ENCODE results near the gene LRBA.
"Not testable (repeated sequence)": the region's sequence is repeated elsewhere in the genome, so short reads cannot be mapped to it uniquely, and the experiment has no call there.

Gene LRBA, protein sequence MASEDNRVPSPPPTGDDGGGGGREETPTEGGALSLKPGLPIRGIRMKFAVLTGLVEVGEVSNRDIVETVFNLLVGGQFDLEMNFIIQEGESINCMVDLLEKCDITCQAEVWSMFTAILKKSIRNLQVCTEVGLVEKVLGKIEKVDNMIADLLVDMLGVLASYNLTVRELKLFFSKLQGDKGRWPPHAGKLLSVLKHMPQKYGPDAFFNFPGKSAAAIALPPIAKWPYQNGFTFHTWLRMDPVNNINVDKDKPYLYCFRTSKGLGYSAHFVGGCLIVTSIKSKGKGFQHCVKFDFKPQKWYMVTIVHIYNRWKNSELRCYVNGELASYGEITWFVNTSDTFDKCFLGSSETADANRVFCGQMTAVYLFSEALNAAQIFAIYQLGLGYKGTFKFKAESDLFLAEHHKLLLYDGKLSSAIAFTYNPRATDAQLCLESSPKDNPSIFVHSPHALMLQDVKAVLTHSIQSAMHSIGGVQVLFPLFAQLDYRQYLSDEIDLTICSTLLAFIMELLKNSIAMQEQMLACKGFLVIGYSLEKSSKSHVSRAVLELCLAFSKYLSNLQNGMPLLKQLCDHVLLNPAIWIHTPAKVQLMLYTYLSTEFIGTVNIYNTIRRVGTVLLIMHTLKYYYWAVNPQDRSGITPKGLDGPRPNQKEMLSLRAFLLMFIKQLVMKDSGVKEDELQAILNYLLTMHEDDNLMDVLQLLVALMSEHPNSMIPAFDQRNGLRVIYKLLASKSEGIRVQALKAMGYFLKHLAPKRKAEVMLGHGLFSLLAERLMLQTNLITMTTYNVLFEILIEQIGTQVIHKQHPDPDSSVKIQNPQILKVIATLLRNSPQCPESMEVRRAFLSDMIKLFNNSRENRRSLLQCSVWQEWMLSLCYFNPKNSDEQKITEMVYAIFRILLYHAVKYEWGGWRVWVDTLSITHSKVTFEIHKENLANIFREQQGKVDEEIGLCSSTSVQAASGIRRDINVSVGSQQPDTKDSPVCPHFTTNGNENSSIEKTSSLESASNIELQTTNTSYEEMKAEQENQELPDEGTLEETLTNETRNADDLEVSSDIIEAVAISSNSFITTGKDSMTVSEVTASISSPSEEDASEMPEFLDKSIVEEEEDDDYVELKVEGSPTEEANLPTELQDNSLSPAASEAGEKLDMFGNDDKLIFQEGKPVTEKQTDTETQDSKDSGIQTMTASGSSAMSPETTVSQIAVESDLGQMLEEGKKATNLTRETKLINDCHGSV (N-terminal part only)

DNA sequence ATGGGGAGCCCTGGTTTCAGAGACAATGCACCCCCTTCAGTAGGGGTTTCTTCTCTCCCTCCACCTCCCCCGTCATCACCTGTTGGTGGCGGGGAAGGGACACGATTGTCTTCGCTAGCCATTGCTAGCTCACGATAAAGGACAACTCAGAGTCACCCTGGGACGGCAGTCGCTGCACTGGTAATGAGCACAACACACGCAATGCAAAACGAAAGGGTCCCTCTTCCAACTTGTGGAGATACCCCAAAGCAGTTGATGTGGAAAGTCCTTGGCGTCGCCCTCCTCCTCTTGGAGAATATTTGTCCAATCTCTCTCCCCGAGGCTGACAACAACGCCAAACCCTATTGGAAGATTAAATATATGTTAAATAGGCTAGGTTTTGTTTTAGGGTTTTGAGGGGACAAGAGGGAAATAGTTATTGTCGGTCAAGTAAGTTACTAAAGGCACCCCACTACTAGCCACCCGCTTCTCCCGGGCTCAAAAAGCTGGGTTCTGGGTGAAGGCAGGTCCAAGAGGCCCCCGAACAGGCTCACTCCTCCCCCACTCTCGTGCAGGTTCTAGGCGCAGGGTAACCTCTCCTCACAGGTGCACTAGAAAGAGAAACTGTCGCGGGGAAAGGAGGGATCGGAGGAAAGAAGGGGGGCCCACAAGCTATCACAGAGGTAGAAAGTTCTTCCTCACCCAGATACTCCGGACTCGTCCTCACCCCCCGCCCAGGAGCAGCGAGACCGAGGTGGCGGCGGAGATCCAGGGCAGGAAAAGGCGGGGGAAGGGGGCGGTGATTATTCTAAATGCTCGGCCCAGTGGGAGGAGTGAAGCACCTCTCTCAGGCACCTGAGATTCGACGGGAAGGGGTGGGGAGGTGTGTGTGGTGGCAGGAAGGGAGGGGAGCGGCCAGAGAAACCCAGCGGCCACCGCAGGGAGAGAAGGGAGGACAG lies at the start of gene LRBA:
TSS of gene LRBA (minus strand) at position 764 of the 938 bp plus-strand sequence. CDS start at position 122, 642 bp downstream.
- peak; percentile 78 to 79 for DNase-seq

DNA sequence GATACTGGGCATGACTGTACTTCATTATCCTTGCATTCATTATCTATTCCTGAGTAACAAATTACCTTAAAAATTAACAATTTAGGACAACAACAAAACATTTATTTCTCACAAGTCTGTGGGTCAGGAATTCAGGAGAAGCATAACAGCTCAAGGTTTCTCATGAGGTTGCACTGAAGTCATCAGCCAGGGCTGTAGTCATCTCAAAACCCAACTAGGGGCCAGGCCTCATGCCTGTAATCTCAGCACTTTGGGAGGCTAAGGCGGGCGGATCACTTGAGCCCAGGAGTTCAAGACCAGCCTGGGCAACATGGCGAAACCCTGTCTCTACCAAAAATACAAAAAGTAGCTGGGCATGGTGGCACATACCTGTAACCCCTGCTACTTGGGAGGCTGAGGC lies 48.1 kb upstream of the LRBA start:
- not testable (repeated sequence) for DNase-seq

DNA sequence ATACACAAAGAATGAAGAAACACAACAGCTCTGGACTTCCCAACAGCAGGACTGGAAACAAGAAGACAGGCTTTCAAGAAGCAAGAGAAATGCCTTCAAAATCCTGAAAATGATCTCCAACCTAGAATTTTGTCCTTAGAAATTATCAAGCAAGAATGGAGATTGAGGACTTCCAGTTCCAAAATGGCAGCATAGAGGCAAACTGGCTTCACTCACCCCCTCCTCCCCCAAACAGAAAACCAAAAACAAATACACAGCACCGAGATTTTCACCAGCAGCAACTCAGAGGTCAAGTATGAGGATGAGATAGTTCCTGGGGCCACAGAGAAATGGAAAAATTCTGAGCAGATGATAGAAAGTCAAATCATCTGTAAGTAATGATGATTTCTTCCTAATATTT lies 40.5 kb upstream of the LRBA start:
- DNase-seq: no peak

DNA sequence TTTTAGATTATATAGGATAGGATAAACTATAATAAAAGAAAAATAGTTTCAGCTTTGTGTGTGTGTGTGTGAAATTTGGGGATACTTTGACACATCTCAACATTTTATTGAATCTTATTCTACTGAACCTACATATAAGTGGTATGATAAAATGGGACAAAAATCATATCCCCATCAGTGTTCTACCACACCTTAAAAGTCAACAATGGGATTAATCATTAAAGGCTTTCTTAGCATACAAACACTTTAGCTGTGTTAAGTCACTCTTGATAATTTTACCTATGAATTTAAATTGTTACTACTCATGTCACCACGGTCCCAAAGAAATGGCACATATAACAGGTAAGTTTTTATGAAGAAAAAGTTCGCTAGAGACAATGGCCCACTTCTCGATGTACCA lies 37.7 kb upstream of the LRBA start:
- DNase-seq: no peak

DNA sequence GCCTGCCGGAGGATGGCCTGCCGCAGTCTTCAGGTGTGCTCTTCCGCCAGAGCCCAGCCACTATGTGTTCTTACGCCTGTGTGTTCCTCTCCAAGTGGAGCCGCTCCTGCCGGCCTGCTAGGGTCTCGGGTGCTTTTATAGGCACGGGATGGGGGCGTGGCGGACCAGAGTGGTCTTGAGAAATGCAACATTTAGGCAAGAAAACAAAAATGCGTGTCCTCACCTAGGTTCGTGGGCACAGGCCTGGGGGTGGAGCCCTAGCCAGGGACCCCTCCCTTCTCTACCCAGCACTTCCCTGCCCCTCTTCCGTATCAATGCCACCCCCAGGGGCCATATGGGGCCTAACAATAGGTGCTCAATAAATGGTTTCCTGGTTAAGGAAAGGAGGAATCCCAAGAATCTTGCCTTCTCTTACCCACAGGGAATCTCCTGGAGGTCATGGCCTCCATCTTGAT lies 34.4 kb upstream of the LRBA start:
- no peak for DNase-seq

DNA sequence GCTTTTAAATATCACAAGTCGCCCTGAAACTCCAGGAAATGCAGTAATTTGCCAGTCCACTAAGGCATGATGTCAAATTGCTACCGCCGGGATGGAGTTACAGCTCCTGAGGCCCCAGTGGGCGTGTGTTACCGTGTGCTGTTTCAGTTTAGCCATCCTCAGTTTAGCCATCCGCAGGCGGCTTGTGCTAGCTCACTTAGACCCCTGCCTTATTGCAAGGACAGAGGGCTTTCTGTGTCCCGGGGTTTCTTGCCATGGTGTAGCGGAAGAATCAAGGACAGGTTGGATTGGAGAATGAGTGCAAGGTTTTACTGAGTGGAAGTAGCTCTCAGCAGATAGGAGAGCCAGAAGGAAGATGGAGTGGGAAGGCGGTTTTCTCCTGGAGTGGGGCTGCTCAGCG lies 33.8 kb upstream of the LRBA start:
- no peak for DNase-seq

DNA sequence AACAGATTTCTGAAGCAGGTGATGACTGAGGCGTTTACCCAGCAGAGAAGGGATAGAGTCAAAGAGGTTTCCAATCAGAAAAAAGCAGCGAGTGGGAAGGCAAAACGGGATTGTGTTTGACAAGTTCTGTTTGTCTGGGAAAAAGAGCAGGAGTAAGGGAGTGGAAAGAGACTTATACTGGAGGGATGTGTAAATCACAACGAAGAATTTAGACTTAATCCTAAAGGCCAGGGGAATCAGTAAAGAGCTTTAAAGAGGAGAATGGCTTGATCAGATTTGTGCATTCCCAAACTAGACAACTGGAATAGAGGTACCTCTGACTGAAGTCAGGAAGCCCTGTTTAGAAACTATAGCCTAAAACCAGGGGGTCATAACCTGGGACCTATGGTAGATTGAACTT lies 31.5 kb upstream of the LRBA start:
- no peak for DNase-seq

DNA sequence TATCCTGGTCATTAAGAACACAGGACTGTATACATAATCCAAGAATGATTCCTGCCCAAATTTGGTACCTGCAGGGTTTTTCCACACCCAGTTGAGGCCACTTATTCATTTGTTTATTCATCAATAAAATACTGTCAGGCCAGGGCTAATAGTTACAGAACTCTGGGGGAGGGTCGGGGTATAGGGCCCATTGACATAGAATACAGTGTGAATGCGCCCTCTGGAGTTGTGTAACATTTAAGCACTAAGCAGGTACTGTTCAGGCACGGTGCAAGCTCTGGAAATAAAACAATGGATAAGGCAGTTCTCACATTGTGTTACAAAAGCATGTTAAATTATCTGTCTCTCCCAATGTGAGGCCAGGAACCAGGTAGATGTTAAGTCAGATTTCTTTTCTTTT lies 30.8 kb upstream of the LRBA start:
- DNase-seq: no peak

DNA sequence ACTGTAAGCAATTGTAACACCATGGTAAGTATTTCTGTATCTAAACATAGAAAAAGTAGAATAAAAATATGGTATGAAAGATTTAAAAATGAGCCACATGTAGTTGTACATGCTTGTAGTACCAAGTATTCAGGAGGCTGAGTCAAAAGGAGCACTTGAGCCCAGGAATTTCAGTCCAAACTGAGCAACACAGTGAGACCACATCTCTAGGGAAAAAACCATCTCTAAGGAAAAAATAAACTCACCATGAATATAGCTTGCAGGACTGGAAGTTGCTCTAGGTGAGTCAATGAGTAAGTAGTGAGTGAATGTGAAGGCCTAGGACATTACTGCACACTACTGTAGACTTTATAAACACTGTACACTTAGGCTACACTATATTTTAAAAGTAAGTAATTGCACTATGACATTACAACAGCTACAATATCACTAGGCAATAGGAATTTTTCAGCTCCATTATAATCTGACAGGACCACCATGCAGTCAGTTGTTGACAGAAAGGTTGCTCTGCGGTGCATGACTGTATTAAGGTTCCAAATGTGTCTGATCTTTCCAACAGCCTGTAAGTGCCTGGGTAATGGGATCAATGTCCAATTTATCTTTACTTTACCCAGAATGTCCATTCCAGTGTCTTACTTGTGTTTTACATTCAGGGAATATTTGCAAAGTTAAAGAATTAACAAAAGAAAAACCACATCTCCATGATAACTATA lies 28.9 kb upstream of the LRBA start:
- DNase-seq: no peak

DNA sequence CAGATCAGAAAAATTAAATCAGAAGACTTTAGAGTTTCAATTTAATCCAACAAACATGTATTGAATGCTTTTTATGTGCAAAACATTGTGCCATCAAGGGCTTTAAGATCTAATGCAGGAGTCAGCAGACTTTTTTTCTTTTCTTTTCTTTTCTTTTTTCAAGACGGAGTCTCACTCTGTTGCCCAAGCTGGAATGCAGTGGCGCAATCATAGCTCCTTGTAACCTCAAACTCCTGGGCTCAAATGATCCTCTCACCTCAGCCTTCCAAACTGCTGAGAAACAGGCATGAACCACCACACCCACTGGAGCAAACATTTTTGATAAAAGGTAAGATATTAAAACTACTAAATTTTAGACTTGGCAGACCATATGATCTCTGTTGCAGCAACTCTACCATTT lies 24.6 kb upstream of the LRBA start:
- no peak for DNase-seq

DNA sequence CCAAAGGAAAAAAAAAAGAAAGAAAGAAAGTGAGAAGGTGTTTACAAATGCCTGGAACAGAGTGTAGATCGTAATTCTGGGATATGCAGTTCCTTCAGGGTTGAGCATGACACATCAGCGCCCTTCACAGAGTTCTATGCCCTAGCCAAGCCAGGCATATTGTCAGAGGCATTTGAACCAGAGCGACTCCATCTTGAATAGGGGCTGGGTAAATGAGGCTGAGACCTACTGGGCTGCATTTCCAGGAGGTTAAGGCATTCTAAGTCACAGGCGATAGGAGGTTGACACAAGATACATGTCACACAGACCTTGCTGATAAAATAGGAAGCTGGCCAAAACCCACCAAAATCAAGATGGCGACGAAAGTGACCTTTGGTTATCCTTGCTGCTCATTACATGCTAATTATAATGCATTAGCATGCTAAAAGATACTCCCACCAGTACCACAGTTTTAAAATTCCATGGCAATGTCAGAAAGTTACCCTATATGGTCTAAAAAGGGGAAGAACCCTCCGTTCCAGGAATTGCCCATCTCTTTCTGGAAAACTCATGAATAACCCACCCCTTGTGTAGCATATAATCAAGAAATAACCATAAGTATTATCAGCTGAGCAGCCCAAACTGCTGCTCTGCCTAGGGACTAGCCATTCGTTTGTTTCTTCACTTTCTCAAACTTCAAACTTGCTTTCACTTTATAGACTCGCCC lies 23.5 kb upstream of the LRBA start:
- DNase-seq: no peak

DNA sequence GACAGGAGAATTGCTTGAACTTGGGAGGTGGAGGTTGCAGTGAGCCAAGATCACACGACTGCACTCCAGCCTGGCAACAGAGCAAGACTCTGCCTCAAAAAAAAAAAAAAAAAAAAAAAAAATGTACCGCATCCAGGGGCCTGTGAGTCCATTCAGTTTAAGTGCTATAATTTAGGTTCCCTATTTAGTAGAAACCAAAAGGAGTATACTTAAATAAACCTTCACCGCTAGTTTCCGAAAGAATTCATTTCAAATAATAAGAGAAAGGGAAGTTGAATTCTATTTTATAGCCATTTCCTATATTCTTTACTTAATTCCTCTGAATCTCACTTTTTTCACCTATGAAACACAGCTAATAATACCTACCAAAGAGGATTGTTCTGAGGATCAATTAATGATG lies 20.8 kb upstream of the LRBA start:
- DNase-seq: no peak

DNA sequence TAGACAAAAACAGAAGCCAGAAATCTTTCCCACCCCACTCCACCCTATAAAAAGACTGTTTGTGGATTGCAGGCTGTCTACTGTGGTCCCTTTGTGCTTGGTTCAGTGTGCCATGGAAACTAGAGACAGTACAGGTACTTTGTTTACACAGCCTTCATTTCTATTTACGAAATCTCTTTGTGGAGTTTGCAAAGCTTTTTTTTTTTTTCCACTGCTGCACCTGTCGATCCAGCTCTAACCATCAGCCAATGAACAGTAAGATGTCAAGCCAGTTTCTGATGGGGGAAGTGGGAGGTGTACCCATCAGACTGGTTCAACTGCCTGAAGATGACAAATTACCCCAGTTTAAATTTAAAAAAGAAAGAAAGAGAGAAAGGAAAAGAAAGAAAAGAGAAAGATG lies 20.2 kb upstream of the LRBA start:
- no peak for DNase-seq

DNA sequence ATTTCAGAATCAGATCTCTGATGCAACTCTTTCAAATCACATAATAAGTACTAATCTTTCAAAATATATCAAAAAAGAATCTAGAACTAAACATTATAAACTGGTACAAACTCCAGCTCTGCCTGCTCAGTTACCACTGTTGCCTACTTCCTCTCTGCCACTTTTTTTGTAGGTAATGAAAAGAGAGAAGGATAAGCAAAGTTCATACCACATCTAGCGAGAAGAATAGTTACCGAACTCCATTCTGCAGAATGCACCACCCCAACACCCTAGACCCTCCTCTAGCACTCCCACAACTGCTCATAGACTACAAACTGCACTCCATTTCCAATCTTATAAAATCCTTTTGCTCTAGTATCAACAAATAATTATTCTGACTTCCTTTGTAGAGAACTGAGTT lies 19.7 kb upstream of the LRBA start:
- no peak for DNase-seq

DNA sequence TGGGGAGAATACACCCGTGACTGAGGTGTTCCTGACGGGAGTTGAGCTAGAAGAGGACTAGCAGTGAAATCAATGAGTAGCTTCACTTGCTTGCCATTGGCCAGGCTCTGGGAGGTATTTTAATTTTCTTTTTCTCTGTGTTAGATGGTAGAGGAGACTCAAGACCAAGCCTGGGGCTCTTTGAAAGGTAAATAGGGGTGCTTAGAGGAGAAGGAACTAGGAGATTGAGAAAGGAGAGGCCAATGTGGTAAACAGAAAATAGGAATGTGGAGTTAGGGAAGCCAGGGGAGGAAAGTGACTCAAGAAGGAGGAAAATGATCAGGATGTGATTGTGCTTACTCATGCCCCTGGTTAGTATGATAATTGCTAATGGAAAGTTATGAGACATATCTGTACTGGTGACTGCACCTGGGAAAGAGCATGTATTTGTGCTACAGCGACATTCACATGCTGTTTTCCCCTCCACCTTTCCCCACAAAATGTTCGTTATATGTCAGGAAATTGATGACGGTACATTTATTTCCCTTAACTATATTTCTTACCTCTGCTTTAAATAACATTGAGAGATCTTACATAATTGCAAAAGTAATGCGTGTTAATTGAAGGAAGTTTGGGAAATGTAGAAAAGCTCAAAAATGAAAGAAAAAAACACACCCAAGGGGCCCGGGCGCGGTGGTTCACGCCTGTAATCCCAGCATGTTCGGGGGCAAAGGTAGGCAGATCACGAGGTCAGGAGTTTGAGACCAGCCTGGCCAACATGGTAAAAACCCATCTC lies 16.9 kb upstream of the LRBA start:
- DNase-seq: no peak

DNA sequence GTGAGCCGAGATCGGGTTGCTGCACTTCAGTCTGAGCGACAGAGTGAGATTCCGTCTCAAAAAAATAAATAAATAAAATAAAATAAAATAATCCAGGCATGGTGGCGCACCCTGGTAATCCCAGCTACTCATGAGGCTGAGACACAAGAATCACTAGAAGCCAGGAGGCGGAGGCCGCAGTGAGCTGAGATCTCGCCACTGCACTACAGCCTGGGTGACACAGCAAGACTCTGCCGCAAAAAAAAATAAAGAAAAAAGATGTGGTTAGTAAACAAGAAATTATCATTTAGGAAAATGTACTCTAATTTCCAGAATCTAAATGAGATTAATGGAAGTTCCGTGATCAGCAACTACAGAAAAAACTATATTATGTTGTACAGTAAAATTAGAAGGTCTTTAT lies 14.5 kb upstream of the LRBA start:
- no peak for DNase-seq

DNA sequence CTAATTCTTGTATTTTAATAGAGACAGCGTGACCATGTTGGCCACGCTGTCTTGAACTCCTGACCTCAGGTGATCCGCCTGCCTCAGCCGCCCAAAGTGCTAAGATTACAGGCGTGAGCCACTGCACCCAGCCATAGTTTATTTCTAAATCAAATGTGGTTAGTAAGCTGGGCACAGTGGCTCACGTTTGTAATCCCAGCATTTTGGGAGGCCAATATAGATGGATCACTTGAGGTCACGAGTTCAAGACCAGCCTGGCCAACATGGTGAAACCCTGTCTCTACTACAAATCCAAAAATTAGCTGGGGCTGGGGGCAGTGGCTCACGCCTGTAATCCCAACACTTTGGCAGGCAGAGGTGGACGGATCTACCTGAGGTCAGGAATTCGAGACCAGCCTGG lies 13.9 kb upstream of the LRBA start:
- not testable (repeated sequence) for DNase-seq

DNA sequence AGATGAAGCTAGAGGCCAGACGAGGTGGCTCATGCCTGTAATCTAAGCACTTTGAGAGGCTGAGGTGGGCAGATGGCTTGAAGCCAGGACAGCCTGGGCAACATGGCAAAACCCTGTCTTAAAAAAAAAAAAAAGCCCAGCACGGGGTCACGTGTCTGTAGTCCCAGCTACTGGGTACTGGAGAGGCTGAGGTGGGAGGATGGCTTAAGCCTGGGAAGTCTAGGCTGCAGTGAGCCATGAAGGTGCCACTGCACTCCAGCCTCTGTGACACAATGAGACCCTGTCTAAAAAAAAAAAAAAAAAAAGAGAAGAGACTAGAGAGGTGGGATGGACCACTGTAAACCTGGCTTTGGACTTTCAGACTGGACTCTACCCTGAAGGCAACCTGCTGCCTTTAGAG lies 10.7 kb upstream of the LRBA start:
- DNase-seq: no peak

DNA sequence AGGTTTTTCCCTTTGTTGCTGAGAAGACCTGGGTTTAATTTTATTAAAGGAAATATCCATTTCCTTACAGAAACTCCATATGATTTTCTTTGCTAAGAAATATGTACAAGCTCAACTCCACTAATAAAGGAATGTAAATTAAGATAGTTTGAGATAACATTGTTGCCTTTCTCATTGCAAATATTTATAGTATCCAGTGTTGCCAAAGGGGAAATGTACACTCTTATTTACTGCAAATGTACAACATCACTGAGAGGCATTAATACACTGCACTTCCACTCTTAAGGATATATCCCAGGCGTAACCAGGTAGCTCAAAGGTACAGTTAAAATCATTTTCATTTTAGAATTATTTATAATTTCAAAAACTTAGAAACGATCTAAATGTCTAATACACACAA lies 7.5 kb upstream of the LRBA start:
- no peak for DNase-seq
